GM12891 (cell line): Measurements from ENCODE around the gene TCP11L1. TPM values are rescaled to one million over a fixed set of nuclear protein-coding genes. Genes with fewer than 3 reads are reported as not detected.

Source experiments
- DNase-seq: peaks from one replicate; pipeline ENCODE4 v3.0.0; 2011; ENCODE audit warnings: low spot score; ENCODE audit not compliant: insufficient read length
- FAIRE-seq: peaks from 2 replicates; lab custom pipeline; 2011; peaks lifted over from hg19 to GRCh38; lab: Jason Lieb, UNC
- PAX5 ChIP-seq: IDR thresholded peaks from 2 replicates; pipeline ENCODE4 v1.6.1; 2011; ENCODE audit warnings: low read length, moderate library complexity, mild to moderate bottlenecking; ENCODE audit not compliant: insufficient read depth, severe bottlenecking
- POLR2A ChIP-seq: IDR thresholded peaks from 2 replicates; pipeline ENCODE4 v1.6.1; 2011; ENCODE audit warnings: low read depth, low read length, control low read depth
- POLR2AphosphoS5 ChIP-seq: IDR thresholded peaks from 2 replicates; pipeline ENCODE4 v1.6.1; 2011; ENCODE audit warnings: low read depth, low read length, control low read depth
- POU2F2 ChIP-seq: IDR thresholded peaks from 2 replicates; pipeline ENCODE4 v1.6.1; 2011; ENCODE audit warnings: low read depth, mild to moderate bottlenecking, control low read depth, low read length, moderate library complexity
- SPI1 ChIP-seq: IDR thresholded peaks from 2 replicates; pipeline ENCODE4 v1.6.1; 2011; ENCODE audit warnings: low read depth, low read length, control low read depth
- TAF1 ChIP-seq: IDR thresholded peaks from 2 replicates; pipeline ENCODE4 v1.6.1; 2011; ENCODE audit warnings: low read depth, low read length, control low read depth
- polyA plus RNA-seq: library from polyadenylated mRNA; unstranded; fragments of >200 nt; gene quantifications from one replicate; pipeline ENCODE4 v1.2.1, GENCODE V29; 2012; ENCODE audit warnings: low read depth, missing spikeins, inconsistent platforms; ENCODE audit not compliant: missing spikeins

The TCP11L1 gene, protein sequence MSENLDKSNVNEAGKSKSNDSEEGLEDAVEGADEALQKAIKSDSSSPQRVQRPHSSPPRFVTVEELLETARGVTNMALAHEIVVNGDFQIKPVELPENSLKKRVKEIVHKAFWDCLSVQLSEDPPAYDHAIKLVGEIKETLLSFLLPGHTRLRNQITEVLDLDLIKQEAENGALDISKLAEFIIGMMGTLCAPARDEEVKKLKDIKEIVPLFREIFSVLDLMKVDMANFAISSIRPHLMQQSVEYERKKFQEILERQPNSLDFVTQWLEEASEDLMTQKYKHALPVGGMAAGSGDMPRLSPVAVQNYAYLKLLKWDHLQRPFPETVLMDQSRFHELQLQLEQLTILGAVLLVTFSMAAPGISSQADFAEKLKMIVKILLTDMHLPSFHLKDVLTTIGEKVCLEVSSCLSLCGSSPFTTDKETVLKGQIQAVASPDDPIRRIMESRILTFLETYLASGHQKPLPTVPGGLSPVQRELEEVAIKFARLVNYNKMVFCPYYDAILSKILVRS
- polyA plus RNA-seq = 5.1 TPM

- peak; percentile 94 for FAIRE-seq
- peak; percentile 45; the same call in 1 of the 2 replicates for TF ChIP-seq POLR2A
- TF ChIP-seq TAF1 = no peak
- 0 out of 2 replicates have a peak, but pooled peaks have one; percentile 16 for TF ChIP-seq POLR2AphosphoS5
- TF ChIP-seq SPI1 = no peak
- TF ChIP-seq POU2F2 = no peak
- no peak for TF ChIP-seq PAX5
Measured at GRCh38 chr11:33039274-33040032, at the start of gene TCP11L1. Gene TCP11L1, plus strand, starts transcription at chr11:33039572. Its CDS starts 4,202 bp downstream, at chr11:33043774.

DNA sequence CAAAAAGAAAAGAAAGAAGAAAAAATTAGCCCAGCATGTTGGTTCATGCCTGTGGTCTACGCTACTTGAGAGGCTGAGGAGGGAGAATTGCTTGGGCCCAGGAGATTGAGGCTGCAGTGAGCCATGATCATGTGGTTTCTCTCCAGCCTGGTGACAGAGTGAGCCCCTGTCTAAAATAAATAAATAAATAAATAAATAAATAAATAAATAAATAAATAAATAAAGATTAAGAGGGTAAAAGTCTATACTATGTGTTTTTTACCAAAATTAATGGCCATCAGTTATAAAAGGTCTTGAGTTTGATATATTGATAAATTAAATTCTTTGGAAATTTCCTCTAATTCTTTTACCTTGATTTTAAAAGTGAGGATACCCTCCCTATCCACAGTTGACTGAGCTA lies 48.9 kb upstream of the TCP11L1 start:
- DNase-seq = no peak
- FAIRE-seq = no peak
- TF ChIP-seq TAF1 (no peak), POU2F2 (no peak)

More at GRCh38 chr11:33039274-33040032, at the start of gene TCP11L1:
- peak; percentile 72 for DNase-seq

- DNase-seq (no peak), FAIRE-seq (no peak)
- TF ChIP-seq PAX5 = no peak
- TF ChIP-seq POLR2A = no peak
- TF ChIP-seq SPI1 = no peak
- TF ChIP-seq TAF1 = no peak
- TF ChIP-seq POLR2AphosphoS5 = no peak
- TF ChIP-seq POU2F2 = no peak
Measured at GRCh38 chr11:32991427-32991826, 47.9 kb upstream of the TCP11L1 start.

- no peak for TF ChIP-seq POLR2A
- TF ChIP-seq TAF1 = no peak
- TF ChIP-seq POLR2AphosphoS5 = no peak
- TF ChIP-seq POU2F2 = no peak
- no peak for TF ChIP-seq SPI1
- no peak for TF ChIP-seq PAX5
- no peak for DNase-seq
- FAIRE-seq = no peak
Measured at GRCh38 chr11:32991898-32992297, 47.5 kb upstream of the TCP11L1 start.

- no peak for DNase-seq
- FAIRE-seq = no peak
- TF ChIP-seq POLR2A (no peak), TAF1 (no peak), POU2F2 (no peak), SPI1 (no peak), POLR2AphosphoS5 (no peak), PAX5 (no peak)
Measured at GRCh38 chr11:33000181-33000580, 39.2 kb upstream of the TCP11L1 start.

DNA sequence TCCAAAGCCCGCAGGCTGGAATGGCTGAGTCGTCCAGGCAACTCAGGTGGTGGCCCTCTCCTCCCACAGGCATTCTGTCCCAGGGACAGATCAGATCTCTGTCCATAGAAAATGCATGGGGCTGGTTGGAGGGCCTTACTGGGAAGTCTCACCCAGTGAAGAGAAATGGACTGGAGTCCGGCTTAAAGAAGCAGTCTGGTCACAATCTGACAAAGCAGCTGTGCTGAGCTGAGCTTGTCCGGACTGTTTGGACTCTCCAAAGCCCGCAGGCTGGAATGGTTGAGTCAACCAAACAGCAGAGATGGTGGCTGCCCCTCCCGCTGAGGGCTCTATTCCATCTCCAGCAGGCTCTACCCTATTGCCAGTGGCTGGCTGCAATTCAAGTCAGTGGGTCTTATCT lies 38.1 kb upstream of the TCP11L1 start:
- no peak for DNase-seq
- no peak for FAIRE-seq
- TF ChIP-seq SPI1 (no peak), POLR2A (no peak), TAF1 (no peak), POU2F2 (no peak), PAX5 (no peak), POLR2AphosphoS5 (no peak)

DNA sequence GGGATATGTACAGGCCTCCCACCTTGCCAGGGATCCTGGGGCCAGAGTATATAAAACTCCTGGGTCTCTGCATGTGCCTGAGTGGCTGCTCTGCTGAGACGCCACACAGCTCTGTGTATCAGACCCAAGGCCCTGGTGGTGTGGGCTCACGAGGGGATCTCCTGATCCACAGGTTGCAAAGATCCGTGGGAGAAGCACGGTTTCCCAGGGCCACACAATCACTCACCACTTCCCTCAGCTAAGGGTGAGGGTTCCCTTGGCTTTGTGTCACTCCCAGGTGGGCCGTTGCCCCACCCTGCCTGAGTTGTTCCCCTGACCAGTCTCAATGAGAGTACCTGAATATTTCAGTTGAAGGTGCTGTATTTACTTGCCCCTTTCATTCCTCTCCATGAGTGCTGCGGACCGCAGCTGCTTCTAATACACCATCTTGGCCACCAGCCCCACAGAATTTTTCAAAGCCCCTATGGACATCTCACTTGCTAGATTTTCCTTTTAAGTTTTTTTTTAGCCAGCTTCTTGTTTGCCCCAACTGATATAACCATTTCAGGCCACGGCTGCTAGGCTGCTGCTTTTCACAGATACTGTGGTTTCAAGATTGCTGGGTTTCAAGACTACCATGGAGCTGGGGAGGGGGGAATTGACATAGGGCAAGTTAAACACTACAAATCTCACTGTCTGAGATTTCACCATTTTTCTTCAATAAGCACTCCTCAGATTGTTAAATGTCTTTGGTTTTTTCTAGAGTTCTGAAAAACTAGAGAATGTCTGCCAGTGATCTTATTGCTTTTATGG lies 37.4 kb upstream of the TCP11L1 start:
- no peak for FAIRE-seq
- no peak for TF ChIP-seq POU2F2
- DNase-seq = no peak

GRCh38 chr11:33005175-33005574 lies 34.2 kb upstream of the TCP11L1 start:
- FAIRE-seq (no peak), DNase-seq (no peak)
- TF ChIP-seq POLR2AphosphoS5 (no peak), TAF1 (no peak), POLR2A (no peak), POU2F2 (no peak)

DNA sequence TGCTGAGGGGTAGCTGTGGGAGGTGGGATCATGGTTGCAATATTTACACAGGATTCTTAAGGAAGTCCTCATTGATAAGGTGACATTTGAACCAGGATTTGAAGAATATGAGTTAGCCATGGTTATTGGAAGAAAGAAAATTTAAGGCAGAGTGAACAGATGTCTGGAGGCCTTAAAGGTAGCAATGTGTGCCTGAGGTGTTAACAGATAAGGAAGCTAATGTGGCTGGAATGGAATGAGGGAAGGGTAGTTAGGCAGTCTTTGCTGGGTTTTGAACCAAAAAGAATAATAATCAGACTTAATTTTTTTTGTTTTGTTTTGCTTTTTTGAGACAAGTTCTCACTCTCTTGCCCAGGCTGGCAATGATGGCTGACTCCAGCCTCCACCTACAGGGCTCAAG lies 33.4 kb upstream of the TCP11L1 start:
- DNase-seq = no peak
- no peak for TF ChIP-seq POLR2AphosphoS5
- TF ChIP-seq POLR2A = no peak
- no peak for TF ChIP-seq PAX5
- TF ChIP-seq SPI1 = no peak
- no peak for TF ChIP-seq POU2F2
- TF ChIP-seq TAF1 = no peak
- FAIRE-seq = no peak
